ENCODE measurements around the gene CDH15. TPM values are rescaled to one million over a fixed set of nuclear protein-coding genes. Genes with fewer than 3 reads are reported as not detected.

Gene CDH15
- total RNA-seq, 1 donor from 2014 or later = 0.35 TPM

GRCh38 chr16:89230255-89230654 lies 58.7 kb downstream of the CDH15 start:
- no peak for TF ChIP-seq CTCF (IDR thresholded peaks at IDR 0.05)
- no peak overlapping the region for H3K4me3 Mint-ChIP-seq (ENCODE audit: unreplicated experiment)
- no peaks in the 10 kb centered on the region for H3K4me1 Mint-ChIP-seq (ENCODE audit: unreplicated experiment)
- H3K36me3 Mint-ChIP-seq (ENCODE audit: unreplicated experiment) = peaks cover 78% of the 10 kb centered on the region
- no peaks in the 10 kb centered on the region for H3K27me3 Mint-ChIP-seq (ENCODE audit: unreplicated experiment)
- no peak overlapping the region for H3K27ac Mint-ChIP-seq (ENCODE audit: unreplicated experiment)
- H3K9me3 Mint-ChIP-seq (ENCODE audit: unreplicated experiment) = peaks cover 28% of the 10 kb centered on the region
- no peak for DNase-seq (ENCODE audit: extremely low spot score, unreplicated experiment)

DNA sequence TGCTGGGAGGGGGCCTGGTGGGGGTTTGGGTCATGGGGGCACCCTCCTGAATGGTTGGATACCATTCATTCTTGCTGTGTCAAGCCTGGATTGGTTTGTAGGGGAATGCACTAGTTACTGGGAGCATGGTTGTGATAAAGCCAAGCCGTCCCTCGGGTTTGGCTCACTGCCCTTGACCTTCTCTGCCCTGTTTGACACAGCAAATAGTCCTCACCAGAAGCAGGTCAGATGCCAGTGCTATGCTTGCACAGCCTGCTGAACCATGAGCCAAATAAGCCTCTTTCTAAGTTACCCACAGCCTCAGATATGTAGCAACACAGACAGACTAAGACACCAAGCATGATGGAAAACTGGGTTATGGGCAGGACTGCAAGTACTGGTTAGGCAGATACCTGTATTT lies 60.6 kb downstream of the CDH15 start:
- no peaks in the 10 kb centered on the region for H3K4me1 Mint-ChIP-seq (ENCODE audit: unreplicated experiment)
- peaks cover 65% of the 10 kb centered on the region for H3K36me3 Mint-ChIP-seq (ENCODE audit: unreplicated experiment)
- H3K4me3 Mint-ChIP-seq (ENCODE audit: unreplicated experiment) = no peak overlapping the region
- peaks cover 18% of the 10 kb centered on the region for H3K9me3 Mint-ChIP-seq (ENCODE audit: unreplicated experiment)
- H3K27me3 Mint-ChIP-seq (ENCODE audit: unreplicated experiment) = no peaks in the 10 kb centered on the region
- H3K27ac Mint-ChIP-seq (ENCODE audit: unreplicated experiment) = no peak overlapping the region
- DNase-seq (ENCODE audit: extremely low spot score, unreplicated experiment) = no peak
- TF ChIP-seq CTCF (IDR thresholded peaks at IDR 0.05) = no peak

DNA sequence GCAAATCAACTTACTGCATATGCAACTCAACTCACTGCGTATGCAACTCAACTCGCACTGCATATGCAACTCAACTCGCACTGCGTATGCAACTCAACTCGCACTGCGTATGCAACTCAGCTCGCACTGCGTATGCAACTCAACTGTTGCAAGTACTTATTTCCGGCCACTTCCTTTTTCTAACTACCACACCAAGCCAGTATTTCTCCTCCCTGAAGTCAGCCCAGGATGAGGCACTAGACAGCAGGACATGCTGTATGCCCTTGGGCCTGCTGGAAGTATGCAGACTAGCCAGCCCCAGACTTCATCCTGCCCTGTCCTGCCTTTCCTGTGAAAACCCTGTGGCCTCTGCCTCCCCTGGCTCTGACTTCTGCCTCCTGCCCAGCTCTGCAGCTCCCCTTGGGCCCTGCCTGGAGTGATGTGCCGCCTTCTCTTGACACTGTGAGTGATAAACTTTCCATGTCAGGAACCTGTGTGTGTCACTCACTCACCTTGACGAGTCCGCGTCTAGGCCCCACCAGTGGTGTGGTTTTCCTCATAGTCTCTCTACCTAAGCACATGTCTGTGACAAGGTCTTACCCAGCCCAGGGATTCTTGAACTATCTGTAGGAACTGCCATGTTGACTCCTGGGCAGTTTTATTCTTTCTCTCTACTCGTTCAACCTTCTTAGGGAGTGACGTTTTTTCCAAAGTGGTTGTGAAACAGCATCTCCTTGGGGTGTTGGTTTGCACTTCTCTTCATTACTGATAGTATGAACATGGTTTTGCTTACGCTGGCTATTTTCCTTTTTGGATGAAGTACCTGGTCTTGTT lies 62.3 kb downstream of the CDH15 start:
- Mint-ChIP-seq H3K36me3 (ENCODE audit: unreplicated experiment) (peaks cover 47% of the 10 kb centered on the region), H3K4me3 (ENCODE audit: unreplicated experiment) (no peak overlapping the region), H3K4me1 (ENCODE audit: unreplicated experiment) (no peaks in the 10 kb centered on the region), H3K27me3 (ENCODE audit: unreplicated experiment) (no peaks in the 10 kb centered on the region), H3K9me3 (ENCODE audit: unreplicated experiment) (peaks cover 7% of the 10 kb centered on the region), H3K27ac (ENCODE audit: unreplicated experiment) (no peak overlapping the region)
- TF ChIP-seq CTCF (IDR thresholded peaks at IDR 0.05) = no peak
- no peak for DNase-seq (ENCODE audit: extremely low spot score, unreplicated experiment)

- H3K9me3 Mint-ChIP-seq (ENCODE audit: unreplicated experiment) = no peaks in the 10 kb centered on the region
- peaks cover 21% of the 10 kb centered on the region for H3K36me3 Mint-ChIP-seq (ENCODE audit: unreplicated experiment)
- DNase-seq (ENCODE audit: extremely low spot score, unreplicated experiment) = no peak
- H3K4me3 Mint-ChIP-seq (ENCODE audit: unreplicated experiment) = no peak overlapping the region
- no peak overlapping the region for H3K27ac Mint-ChIP-seq (ENCODE audit: unreplicated experiment)
- peaks cover 9% of the 10 kb centered on the region for H3K4me1 Mint-ChIP-seq (ENCODE audit: unreplicated experiment)
- no peaks in the 10 kb centered on the region for H3K27me3 Mint-ChIP-seq (ENCODE audit: unreplicated experiment)
- TF ChIP-seq CTCF (IDR thresholded peaks at IDR 0.05) = no peak
Observed at GRCh38 chr16:89237733-89238132, 66.2 kb downstream of the CDH15 start.

GRCh38 chr16:89241187-89242007 lies 69.8 kb downstream of the CDH15 start:
- no peaks in the 10 kb centered on the region for H3K36me3 Mint-ChIP-seq (ENCODE audit: unreplicated experiment)
- no peaks in the 10 kb centered on the region for H3K27me3 Mint-ChIP-seq (ENCODE audit: unreplicated experiment)
- peak overlapping the region; percentile 99 for H3K27ac Mint-ChIP-seq (ENCODE audit: unreplicated experiment)
- TF ChIP-seq CTCF (IDR thresholded peaks at IDR 0.05) = no peak
- H3K9me3 Mint-ChIP-seq (ENCODE audit: unreplicated experiment) = no peaks in the 10 kb centered on the region
- peak overlapping the region; percentile 99 for H3K4me3 Mint-ChIP-seq (ENCODE audit: unreplicated experiment)
- peaks cover 11% of the 10 kb centered on the region for H3K4me1 Mint-ChIP-seq (ENCODE audit: unreplicated experiment)
- peak; percentile 89 for DNase-seq (ENCODE audit: extremely low spot score, unreplicated experiment)

Measured in osteocyte (in vitro differentiated cells).